GM21381 (cell line): ENCODE results near the gene NR2E3.
"Not testable (repeated sequence)": the region's sequence is repeated elsewhere in the genome, so short reads cannot be mapped to it uniquely, and the experiment has no call there.

Experiments
- ATAC-seq: cut with Tn5 transposase; IDR thresholded peaks from one replicate; pipeline ENCODE4 v1.9.1; 2021; ENCODE audit warnings: mild to moderate bottlenecking, moderate library complexity; ENCODE audit not compliant: unreplicated experiment

The NR2E3 gene

DNA sequence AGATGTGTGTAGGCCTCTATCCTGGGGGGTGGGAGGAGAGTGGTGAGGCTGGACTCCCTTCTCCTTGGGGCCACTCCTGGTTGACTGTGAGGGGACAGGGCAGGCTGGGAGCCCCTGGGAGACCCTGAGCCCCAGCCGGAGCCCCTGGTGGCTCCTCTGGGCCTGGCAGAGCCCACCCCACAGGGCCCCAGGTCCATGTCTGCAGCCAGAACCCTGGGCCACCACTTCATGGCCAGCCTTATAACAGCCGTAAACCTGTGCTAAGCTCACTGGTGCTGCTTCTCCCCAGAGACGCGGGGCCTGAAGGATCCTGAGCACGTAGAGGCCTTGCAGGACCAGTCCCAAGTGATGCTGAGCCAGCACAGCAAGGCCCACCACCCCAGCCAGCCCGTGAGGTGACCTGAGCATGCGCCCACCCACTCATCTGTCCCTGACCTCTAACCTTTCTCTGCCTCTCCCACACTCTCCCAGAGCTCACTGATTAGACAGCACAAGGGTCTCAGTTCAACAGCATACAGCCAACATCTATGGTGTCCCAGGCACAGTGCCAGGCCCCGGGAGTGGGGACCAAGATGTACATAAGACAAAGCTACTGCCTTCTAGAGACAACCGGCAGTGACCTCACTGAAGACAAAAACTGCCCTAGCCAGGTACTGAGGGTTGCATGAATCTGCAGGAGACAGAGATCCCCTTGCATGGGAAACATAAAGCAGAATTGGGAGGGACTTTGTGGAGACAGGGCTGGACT lies 3.5 kb downstream of the NR2E3 start:
- no peak for ATAC-seq

DNA sequence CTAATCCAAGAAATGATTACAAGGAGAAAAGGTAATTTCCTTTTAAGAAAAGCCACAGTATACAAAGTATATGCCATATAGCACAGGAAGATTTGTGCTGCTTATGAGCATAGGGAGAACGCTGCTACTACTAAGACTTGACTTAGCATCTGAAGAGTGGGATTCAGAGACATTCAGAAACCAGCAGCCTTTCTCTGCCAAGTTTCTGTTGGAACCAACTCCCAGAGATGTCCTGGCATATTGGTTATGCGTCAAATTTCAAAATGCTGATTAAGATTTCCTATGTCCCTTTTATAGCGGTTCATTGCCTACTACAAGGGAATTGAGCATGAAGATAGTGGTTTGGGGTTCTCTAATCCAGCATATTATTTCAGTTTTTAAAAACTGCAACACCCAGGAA lies 4.9 kb downstream of the NR2E3 start:
- no peak for ATAC-seq

DNA sequence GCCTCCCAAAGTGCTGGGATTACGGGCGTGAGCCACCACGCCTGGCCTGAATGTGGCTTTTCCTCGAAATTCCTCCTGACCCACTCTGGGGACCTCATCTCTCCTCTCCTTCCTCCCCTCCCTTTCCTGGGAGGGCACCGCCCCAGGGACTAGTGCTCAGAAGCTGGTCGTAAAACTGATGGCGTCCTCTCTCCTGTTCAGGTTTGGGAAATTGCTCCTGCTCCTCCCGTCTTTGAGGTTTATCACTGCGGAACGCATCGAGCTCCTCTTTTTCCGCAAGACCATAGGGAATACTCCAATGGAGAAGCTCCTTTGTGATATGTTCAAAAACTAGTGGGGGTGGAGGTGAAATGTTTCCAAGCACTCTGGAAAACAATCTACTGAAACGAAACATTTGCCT lies 7.0 kb downstream of the NR2E3 start:
- ATAC-seq: no peak

DNA sequence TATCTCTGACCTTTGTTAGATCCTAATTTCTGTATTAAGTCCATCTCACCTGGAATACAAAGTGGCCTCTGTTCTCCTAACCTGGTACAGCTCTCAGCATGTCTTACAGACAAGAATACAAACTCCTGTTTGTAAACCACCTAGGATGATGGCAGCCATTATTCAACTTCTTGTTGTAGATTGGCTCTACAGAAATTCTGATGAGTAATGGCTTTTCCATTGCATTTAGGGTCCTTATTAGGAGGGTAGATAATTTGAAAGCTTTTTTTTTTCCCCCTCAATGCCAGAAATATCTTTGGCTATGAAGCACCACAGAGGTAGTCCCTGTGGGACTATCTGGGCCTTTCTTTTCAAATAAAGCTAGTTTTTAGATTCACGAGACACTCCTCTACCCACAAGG lies 9.8 kb downstream of the NR2E3 start:
- no peak for ATAC-seq

DNA sequence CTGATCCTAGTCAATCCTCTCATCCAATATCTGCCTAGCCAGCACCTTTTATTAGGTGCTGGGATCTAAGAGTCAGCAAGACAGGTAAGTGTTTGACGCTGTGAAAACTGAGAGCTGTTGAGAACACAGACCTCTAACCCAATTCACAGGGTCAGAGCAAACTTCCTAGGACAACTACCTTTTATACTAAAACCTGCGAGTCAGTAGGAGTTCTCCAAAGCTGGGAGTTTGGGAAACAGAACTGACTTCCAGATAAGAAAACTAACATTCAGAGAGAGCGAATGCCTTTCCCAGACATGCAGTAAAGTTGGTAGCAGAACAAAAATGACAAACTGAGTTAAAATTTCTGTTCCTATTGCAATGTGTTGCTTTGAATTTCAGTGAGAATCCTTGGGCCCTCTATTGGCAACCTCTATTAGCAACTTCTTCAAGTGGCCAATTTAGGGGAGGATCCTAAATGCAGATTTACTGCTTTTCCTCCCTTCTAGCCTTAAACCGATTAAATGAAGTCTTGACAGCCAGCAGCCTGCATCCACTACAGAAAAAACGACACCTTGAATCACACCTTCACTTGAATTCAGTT lies 11.3 kb downstream of the NR2E3 start:
- no peak for ATAC-seq

DNA sequence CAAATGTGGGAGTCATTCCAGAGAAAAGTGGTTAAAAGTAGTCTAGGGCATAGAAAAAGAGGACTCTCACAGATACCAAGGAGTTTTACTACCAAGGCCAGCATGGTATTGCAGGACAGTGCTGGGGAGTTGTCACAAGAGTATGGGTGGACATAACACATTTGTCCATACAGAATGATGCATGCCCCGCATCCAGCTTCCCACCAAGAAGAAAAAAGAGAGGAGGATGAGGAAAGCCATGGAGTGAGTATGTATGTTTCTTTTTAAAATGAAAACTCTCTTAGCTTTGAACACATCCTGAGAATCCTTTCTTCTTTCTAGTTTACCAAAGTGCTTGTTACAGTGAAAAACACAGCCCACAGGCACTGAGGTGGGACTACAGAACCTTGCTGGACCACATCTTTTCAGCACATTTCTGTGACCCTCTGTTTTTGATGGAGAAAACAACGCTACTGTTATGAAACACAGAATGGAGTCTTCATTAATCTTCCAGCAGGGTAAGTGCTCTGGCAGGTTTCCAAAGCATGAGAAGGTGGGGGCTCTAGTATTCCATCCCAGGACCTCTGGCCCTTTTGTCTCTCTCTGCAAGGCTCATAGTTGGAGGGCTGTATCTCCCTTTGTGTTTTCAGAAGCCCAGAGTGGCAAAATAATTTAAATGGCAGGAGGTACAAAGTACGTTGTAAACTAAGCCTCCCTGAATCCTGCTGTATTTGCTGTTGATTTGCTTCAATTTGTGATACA lies 12.7 kb downstream of the NR2E3 start:
- ATAC-seq: no peak

DNA sequence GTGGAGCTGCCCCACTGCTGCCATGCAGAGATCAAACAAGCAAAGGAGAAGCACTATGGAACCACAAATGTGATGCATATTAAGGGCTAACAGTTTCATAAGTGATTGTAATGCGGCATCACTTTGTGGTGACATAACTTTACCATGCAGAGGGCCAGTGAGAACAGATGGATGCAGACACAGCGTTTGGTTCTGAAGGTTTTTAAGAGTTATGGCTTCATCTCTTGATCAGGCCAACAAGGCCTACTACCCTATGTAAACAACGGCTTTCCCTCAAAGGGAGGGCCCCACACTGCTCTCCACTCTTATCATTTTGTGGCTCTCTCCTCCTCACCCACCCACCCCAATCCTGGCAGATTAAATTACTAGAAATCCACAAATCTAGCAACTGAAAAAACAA lies 13.4 kb downstream of the NR2E3 start:
- ATAC-seq: no peak

DNA sequence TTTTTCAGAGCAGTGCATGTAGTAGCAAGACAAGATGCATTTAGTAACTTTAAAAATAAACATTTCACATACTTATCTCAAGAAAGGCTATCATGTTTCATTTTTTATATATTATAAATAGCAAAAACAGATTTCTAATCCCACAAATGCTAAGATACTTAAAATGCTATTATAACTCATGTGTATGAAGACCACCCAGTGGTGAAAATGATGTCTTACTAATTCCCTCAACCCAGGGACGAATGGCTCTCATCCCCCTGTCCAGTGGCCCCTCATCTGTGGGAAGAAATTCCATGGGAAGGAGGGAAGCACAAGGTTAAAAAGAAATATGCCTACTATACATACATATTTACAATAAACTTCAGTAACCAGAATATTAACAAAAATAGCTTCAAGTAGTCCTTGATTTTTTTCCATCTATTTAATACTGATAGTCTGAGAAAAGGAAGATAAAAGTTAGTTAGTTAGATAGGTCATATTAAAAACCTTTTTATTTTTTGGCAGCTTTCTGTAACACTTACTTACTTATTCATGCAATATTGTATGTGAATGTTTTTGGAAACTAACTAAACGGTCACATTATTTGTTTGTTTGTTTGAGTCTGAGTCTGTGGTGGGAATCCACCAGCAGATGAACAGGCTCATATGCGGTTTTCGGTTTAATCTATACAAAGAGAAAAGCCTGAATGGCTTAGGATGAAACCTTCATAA lies 14.8 kb downstream of the NR2E3 start:
- ATAC-seq: no peak

DNA sequence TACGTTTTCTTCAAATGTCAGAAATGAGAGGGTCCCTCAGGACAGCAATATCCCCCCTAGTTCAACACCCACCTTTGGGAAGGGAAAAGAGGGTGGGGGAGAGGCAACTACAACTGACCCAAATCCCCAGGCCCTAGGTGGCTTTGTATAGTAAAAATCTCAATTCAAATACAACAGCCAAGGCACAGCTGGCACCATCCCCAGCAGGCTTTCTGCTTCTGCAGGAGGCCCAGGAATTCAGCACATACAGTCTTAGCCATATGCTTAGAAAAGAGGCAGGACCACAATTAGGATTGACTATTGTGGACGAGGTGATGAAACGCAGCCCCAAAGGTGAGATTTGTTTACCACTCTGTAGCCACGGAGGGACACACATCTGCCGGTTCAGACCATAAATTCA lies 15.8 kb downstream of the NR2E3 start:
- ATAC-seq: no peak

DNA sequence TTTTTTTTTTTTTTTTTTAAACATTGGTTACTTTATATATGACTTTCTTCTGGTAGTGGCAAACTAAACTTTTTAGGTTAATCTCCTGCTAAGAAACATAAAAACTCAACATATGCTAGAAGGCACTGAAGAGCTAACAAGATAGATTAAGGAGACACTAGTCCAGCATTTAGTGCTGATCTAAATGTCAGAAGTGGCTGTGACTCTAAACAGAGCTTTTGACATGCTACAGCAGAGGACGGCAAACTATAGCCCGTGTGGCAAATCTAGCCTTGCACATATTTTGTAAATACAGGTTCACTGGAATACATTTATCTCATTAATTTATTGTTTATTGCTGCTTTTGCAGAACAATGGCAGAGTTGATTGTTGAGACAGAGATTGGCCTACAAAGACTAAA lies 20.6 kb downstream of the NR2E3 start:
- no peak for ATAC-seq

DNA sequence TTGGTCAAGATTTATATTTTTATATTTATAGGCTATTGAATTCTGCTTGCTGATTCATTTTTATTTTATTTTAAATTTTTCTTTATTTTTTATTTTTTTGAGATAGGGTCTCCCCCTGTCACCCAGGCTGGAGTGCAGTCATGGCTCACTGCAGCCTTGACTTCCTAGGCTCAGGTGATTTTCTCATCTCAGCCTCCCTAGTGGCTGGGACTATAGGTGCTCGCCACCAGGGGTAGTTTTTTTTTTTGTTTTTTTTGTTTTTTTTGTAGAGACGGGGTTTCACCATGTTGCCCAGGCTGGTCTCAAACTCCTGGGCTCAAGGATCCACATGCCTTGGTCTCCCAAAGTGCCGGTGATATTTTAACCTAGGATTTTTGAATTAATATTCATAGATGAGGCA lies 31.2 kb downstream of the NR2E3 start:
- no peak for ATAC-seq

DNA sequence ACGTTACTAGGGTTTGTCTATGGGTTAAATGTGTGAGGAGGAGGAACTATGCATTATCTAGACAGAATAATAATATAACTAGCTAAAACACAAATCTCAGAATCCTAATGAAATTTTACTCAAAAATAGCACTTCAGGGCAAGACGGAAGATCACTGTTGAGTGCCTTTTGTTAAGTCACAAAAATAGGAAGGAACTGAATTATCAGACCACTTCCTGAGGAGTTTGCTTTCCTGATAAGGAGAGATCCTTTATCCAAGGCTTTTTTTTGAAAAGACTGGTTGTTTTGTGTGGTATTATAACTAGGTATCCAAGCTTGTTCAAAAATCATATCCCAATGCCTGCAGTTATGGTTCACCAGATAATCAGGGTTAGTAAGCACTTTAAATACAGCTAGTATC lies 34.6 kb downstream of the NR2E3 start:
- ATAC-seq: no peak

DNA sequence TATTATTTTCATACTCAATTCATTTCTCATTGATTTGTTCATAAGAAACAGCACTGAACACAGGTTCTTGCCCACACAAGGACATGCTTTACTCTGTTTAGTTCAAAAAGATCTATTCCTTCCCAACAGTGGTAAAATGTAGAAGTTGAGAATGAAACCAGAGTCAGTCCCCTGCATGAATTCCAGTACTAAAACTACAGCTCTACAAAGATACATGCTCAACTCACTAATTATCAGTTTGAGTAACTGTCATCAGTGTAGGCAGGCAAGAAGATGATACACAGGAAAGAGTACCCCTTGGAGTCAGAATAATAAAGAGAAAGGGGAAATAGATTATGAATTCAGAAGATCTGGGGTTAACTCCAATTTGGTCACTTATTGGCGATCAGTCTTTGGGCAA lies 43.2 kb downstream of the NR2E3 start:
- no peak for ATAC-seq

DNA sequence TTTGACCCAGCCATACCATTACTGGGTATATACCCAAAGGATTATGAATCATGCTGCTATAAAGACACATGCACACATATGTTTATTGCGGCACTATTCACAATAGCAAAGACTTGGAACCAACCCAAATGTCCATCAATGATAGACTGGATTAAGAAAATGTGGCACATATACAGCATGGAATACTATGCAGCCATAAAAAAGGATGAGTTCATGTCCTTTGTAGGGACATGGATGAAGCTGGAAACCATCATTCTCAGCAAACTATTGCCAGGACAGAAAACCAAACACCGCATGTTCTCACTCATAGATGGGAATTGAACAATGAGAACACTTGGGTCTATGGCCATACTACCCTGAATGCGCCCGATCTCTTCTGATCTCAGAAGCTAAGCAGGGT lies 47.9 kb downstream of the NR2E3 start:
- ATAC-seq: not testable (repeated sequence)
